ENCODE measurements around the gene SNRK. TPM values are rescaled to one million over a fixed set of nuclear protein-coding genes. Genes with fewer than 3 reads are reported as not detected.

Gene SNRK, protein sequence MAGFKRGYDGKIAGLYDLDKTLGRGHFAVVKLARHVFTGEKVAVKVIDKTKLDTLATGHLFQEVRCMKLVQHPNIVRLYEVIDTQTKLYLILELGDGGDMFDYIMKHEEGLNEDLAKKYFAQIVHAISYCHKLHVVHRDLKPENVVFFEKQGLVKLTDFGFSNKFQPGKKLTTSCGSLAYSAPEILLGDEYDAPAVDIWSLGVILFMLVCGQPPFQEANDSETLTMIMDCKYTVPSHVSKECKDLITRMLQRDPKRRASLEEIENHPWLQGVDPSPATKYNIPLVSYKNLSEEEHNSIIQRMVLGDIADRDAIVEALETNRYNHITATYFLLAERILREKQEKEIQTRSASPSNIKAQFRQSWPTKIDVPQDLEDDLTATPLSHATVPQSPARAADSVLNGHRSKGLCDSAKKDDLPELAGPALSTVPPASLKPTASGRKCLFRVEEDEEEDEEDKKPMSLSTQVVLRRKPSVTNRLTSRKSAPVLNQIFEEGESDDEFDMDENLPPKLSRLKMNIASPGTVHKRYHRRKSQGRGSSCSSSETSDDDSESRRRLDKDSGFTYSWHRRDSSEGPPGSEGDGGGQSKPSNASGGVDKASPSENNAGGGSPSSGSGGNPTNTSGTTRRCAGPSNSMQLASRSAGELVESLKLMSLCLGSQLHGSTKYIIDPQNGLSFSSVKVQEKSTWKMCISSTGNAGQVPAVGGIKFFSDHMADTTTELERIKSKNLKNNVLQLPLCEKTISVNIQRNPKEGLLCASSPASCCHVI
- 100 to 1,000 TPM in 2 of 4 donors, 10 to 100 TPM in 2; 74.5 to 121 (median 102) TPM for total RNA-seq

DNA sequence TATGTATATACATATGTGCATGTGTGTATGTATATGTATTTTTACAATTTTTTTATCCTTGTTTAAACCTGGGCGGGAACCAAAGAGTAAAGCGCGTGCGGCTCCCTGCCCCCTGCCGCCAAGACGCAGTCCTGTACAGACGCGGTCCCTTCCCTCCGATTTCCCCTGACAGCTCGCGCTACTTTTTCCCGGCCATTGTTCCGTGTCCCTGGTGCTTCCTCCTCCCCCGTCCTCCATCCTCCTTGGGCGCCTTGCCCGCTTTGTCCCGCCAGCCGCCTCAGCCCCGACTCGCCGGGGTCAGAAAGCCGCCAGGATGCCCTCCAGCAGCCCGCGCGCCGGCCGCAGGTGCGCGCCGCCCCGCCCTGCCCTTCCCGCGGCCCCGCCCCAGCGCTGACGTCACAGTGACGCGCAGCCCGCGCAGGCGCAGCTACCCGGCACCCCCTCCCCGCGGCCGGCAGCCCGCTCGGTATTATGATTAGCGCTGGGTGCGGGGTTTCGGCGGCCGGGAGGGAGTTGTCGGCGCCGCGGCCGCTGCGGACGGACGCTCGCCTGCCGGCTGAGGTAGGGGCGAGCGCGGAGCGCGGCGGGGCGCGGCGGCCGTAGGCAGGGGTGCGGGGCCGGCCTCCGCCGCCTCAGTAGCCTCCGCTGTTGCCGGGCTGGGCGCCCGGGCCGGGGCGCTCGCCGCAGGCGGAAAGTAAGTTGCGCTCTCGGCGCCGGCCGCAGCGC lies at the start of gene SNRK:
Gene SNRK, plus strand, starts transcription at position 426 of the 726 bp plus-strand sequence. CDS start 16,664 bp downstream, outside the sequence.
- TF ChIP-seq, protein P1, sequence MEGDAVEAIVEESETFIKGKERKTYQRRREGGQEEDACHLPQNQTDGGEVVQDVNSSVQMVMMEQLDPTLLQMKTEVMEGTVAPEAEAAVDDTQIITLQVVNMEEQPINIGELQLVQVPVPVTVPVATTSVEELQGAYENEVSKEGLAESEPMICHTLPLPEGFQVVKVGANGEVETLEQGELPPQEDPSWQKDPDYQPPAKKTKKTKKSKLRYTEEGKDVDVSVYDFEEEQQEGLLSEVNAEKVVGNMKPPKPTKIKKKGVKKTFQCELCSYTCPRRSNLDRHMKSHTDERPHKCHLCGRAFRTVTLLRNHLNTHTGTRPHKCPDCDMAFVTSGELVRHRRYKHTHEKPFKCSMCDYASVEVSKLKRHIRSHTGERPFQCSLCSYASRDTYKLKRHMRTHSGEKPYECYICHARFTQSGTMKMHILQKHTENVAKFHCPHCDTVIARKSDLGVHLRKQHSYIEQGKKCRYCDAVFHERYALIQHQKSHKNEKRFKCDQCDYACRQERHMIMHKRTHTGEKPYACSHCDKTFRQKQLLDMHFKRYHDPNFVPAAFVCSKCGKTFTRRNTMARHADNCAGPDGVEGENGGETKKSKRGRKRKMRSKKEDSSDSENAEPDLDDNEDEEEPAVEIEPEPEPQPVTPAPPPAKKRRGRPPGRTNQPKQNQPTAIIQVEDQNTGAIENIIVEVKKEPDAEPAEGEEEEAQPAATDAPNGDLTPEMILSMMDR (IDR thresholded peaks at IDR 0.05; ENCODE audit: low read depth): no peak

DNA sequence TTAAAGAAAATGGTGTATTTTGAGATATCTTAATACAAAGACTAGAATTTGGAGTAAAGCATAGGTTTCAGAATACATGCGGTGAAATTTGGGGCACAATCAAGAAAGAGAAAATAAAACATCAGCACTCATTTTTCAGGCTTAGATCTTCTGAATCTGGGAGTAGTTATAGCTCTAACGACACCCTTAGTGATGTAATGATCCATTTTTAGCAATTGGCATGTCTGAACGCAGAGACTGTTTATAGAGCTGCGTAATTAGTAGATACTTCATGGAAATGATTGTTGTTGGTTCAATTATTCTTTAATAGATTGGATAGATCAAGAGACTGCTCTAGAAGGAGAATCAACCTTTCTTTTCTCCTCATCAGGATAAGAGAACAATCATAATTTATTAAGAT lies 47.5 kb upstream of the SNRK start:
- TF ChIP-seq, protein P1 (IDR thresholded peaks at IDR 0.05; ENCODE audit: low read depth): no peak

DNA sequence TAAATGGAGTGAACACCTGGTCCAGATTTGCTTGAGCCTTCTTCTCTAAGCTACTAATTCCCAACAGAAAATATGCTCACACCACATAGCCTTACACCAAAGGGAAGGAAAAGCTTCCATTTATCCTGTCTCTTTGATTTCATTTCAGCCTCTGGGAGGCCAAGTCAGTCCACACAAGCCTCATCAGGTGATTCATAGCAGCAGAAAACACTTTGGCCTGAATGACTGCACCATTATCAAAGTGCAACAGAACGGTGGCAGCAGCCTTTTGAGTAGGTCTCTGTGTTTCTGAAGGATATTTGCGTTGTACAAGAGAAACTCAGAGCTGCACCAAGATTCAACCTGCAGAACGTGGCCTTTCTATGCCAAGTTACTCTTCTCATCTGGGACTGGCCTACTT lies 46.6 kb upstream of the SNRK start:
- TF ChIP-seq, protein P1 (IDR thresholded peaks at IDR 0.05; ENCODE audit: low read depth): no peak

DNA sequence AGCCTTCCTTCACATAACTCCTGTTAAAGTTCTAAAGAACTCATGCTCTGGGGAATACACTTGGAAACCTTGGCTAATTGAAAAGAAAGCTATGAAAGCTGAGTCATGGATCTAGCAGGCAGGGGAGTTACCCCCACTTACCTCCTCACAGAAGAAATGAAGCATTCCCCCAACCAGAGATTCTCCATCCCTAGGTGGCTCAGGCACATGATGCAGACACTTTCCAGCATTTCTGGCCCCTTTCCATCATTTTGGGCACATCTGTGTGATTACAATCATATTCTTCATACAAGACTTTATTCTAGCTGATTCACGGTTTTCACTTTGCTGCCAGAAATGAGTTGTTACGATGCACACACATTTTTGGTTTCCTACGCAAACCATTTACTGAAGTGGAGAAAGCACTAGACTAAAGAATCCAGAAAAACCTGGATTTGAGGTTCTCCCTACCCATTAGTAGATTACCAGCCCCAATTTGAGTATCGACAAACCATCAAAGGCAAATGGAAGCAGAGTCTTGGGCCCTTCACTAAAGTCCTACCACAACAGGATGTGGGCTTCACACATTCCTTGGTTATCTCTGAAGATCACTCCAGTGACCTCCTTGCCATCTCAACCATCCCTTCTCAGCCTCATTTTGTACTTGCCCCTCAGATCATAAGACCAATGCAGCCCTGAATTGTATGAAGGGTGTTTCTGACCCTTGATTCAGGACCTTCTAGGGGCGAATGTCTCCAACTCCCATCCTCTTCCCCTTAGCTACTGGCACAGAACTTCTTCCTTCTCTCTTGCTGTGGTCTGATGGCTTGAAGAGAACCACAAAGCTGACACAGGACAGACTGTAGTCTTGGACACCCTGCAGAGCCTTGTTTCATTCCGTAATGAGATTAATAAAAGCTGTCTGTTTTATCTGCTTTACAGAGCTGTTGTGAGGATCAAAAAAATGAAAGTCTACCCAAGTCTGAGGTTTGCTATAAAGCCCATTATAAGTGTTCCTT lies 42.5 kb upstream of the SNRK start:
- TF ChIP-seq, protein P1 (IDR thresholded peaks at IDR 0.05; ENCODE audit: low read depth): no peak

DNA sequence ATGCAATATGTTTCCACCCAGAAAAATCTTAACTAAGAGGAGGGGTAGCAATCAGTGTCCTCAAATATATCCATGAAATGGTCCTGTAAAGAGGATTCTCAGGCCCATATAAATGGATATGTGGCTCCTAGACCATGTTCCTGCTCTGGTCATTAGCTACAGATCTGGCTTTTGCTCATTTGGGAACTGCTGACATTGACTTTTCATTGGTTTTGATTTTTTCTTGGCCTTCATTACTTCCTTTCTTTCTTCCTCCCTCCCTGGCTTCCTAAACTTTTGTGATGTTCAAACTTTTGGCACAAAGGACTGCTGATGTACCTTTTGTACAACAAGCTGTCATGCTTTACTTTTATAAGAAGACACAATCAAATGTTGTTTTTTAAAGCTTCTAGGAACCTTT lies 41.6 kb upstream of the SNRK start:
- TF ChIP-seq, protein P1 (IDR thresholded peaks at IDR 0.05; ENCODE audit: low read depth): no peak

DNA sequence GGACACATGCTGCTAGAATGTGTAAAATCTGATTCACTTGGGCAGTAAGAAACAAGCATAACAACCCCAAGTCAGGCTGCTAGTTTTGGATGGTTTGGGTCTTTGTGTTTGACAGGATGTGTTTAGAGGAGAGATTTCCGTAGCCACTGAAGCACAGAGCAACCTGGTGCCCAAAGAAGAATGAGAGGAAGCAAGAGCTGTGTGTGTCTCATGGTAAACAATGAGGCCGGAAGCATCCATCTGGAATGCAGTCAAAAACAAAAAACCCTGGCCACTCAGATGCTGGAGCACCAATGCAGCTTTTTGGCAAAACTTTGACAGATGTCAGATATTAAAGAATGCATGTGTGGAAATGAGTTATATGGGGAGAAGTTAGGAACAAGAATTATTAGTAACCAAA lies 39.4 kb upstream of the SNRK start:
- TF ChIP-seq, protein P1 (IDR thresholded peaks at IDR 0.05; ENCODE audit: low read depth): no peak
